Activated CD4-positive, alpha-beta T cell treated with anti-CD3 and anti-CD28 coated beads, Interleukin-2, Interleukin-6, amounts not matched to agents 100 ng/mL and 50 ng/mL, durations not matched to agents 16 hours and 8 hours (primary cell): ENCODE results near the gene SSBP4.

Source experiments
- DNase-seq: peaks from one replicate; pipeline ENCODE4 v3.0.0-alpha.2; 2020

SSBP4 gene

DNA sequence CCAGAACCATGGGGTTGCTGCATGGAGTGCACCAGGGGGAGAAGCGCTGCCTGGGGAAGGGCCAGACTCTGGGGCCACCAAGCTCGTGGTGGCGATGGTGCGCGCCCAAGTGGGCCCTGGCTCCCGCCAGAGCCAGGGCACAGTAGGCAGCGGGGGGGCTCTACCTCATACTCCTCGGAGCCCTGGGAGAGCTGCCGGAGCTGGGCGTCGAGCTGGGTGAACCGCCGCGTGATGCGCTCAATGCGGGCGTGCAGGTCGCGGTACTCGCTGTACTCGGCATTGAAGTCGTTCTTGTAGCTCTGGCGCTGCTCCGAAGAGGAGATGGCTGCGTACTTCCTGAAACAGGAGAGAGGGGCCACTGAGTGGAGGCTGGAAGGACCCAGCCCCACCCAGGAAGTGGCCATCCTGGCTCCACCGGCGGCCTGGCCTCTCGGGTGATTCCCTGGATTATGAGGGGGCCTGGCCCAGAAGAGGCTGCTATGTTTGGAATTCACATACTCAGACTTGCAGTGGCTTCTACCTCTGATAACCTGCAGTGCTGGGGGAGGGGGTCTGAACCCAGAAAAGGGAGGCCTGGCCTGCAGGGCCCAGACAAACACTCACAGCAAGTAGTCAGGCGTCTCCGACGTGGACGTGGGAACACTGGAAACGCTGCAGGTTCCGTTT lies 27.1 kb downstream of the SSBP4 start:
- DNase-seq = no peak

DNA sequence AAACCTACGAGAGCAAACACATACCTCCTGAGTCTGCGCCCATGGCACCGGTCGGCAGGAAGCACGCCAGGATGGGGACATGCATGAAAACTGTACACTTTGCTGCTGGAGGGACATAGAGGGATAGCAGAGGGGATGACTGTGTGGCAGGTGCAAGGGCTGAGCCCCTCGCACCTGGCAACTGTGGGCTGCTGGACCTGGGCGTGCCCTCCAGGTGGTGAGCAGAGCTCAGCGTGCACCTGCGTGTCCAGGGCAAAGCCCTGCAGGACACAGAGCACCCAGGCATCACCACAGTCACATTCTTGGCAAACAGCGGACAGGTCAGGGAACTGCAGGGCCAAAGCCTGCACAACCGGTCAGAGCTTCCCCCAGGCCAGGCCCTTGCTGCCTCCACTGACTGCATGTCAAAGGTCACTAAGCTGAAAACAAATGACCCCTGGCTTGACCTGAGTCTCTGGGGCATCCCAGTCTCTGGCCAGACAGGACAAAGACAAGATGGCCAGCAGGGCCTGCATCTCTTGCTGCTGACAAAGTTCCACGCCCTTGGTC lies 27.7 kb downstream of the SSBP4 start:
- DNase-seq = no peak

DNA sequence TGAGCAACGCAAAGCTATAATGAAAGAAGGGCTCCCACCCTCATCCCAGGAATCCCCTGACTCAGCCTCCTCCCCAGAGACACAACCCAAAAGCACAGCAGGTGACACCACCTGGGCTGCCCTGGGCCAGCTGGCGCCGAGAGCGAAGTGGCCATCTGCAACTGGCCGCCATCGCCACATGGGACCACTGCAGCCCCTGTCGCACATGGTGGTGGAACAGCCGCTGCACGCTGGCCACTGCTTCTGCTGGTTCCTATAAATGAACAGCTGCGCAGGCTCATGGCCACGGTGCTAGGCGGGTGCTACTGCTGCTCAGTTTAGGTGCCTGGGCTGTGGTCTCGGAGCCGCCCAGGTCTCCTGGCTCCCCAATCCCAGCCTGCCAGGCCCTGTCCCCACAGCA lies 30.4 kb downstream of the SSBP4 start:
- DNase-seq = no peak

DNA sequence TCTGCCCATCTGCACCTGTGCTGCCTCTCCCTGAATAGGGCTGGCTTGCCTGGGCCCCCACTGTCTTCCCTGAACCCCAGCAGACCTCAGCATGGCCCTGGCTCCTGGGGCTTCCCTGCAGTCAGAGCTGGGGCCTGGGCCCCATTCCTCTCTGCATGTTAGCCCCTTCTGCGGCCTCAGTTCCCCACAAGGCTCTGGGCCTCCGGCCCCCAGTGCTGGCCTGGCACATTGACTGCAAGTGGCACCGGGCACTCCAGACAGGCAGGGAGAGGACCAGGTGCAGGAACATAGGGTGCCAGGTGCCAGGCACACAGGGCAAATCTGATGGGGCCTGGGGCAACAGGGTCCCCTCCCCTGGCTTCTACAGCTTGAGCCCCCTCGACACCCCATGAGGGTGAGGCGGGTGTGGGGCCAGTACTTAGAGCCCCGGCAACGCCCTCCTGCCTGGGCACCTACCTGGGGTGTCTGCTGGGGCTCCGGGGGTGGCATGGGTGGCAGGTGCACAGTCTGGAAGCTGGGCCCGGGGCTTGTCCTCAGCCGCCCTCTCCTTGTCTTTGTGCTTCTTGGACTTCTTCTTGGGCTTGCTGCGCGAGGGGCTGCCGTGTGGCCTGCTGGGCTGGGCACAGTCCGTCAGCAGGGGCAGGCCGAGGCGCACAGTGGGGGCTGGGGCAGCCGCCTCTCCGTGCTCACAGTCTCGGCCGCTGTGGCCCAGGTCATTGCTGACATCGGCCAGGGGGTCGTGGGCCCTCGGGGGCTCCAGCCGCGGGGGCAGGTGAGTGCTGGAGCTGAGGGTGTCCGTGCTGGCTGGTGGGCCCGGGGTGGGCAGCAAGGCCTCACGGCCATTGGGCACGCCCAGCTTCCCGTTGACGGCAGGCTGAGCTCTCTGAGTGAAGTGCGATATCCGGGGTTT lies 31.1 kb downstream of the SSBP4 start:
- DNase-seq = no peak

DNA sequence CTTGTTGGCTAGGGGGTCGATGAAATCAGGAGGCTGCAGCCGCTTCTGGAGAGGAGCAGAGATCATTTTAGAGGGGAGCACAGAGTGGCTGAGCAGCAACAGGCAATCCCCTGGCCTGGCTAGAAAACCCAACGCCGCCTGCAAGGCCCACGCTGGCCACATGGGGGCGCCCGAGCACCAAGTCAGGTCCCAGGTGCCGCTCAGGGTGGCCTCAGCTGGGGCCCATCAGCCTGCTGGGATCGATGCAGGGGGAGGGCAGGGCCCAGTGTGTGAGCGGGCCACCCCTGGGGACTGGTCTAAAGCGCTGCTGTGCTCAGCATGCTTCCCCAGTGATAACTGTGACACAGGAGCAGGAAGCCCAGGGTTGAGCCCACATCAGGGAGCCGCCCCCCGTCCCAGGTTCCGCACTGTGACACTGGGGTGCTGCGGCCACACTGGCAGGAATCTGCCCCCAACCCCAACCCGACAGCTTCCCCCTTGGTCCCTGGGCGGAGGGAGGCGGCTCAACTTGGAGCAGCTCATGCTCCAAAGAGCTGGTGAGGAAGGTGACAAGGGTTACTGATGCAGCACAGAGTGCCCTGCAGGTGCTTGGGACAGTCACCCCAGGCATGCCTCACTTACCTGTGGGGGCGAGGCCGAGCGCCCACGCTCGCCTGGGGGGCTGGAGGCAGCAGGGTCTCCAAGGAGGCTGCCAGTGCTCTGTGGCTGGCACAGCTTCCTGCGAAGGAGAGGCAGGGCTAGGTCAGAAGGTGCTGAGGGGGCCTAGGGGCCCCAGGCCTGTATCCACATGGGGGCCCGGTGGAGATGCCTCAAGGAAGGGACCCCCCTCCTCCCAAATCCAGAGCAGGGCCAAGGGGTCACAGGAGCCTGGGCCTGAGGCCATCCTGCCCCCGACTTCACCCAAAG lies 32.0 kb downstream of the SSBP4 start:
- peak; percentile 92 for DNase-seq

DNA sequence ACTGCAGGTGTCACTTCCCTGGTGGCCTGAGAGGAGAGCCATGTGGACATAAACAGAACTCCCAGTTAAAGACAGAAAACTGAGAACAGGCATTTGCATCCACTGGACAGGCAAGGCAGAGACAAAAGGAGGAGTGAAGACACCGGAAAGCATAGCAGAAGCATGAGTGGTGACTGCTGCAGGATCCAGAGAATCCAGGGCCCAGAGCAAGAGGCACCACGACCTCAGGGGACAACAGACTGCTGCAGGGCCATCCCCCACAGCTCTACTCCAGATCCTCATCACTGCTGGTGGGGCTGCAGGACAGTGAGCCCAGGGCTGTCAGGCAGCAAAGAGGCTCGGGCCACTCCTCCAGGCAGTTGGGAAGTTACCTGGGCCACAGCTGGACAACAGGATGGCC lies 33.2 kb downstream of the SSBP4 start:
- no peak for DNase-seq

DNA sequence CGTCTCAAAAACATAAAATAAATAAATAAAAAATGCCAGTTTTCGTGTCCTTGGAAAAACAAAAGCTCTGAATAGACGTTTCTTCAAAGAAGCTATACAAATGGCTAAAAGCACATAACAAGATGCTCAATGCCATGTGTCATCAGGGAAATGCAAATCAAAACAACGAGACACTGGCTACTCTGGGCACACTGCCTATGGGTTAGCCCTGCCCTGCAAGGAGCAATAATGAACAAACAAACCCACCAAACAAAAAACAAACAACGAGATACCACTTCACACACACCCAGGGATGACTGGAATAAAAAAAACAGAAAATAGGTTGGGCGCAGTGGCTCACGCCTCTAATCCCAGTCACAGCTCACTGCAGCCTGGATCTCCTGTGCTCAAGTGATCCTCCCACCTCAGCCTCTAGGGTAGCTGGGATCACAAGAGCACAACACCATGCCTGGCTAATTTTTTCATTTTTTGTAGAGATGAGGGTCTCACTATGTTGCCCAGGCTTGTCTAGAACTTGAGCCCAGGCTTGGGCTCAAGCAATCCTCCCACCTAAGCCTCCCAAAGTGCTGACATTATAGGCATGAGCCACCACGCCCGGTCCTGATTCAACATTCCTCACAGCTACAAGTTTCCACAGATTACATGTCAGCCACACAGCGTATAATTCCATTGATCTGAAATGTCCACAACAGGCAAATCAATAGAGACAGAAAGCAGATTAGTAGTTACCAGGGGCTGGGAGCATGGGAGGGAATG lies 34.2 kb downstream of the SSBP4 start:
- no peak for DNase-seq

DNA sequence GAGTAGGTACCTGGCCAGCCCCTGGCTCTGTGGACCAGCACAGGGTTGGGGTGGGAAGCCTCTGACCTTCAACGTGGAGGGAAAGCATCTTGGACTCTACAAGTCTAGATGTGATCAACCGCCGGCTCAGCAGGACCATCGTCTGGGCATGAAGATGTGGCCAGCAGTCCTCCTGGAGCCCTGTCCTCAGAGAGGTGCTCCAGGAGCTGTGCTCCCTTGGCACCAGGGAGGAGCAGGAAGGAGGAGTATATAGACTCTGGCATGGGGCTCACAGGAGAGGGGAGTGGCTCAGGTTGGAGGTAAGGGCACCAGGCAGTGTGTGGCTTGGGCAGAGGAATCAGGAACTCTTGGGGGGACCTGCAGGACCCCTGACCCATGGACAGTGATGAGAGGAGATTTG lies 37.1 kb downstream of the SSBP4 start:
- no peak for DNase-seq

DNA sequence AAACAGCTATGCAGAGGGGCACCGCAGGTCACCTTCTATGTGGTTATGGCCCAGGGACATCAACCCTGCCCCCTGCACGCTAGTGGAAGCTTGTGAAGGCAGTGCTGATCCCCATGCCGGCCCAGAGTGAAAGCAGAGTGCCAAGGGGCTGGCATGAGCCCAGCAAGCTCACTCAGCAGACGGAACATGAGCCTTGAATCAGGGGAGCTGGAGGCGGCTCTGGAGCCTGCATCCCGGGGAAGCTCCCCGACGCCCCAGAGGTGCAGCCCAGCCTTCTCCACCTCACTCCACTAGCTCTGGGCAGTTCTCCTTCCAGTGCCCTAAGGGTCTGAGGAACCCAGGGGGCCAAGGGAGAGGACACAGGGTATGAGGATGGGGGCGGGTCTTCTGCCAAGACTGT lies 37.8 kb downstream of the SSBP4 start:
- DNase-seq = no peak

DNA sequence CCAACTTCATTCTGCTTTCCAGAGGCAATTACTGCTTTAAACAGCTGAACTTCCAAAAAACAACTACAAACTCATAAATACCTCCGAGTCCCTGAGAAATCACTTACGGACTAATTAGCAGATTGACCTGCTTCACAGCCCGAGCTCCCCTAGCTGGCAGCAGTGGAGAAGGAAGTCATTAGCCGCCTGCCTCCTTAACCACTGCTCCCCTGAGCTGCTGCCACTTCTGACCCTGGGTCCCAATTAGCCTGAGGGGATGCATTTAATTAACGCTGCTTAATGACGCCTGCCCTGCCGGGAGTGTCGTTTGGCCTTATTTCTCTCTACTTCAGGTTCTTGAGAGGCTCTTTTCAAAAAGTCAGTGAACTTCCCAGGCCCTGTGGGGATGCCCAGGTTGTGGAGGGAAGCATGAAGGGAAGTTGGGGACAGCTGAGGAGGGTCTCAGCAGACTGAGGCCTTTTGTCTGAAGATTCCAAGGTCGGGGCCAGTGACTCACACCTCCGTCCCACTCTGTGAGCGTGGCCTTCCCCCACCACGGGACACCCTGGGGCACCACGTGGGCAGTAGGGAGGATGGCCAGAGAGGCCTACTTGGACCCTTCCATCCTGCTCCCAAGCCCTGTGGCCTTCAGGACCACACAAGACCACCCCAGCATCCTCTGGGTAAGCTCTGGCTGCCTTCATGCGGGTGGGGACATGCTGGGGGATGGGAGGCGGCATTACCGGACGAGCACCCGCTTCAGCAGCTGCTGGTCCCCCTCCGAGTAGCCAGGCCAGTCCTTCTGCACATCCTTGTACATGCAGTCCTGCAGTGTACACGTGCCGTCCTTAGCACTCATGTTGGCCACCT lies 38.5 kb downstream of the SSBP4 start:
- no peak for DNase-seq

DNA sequence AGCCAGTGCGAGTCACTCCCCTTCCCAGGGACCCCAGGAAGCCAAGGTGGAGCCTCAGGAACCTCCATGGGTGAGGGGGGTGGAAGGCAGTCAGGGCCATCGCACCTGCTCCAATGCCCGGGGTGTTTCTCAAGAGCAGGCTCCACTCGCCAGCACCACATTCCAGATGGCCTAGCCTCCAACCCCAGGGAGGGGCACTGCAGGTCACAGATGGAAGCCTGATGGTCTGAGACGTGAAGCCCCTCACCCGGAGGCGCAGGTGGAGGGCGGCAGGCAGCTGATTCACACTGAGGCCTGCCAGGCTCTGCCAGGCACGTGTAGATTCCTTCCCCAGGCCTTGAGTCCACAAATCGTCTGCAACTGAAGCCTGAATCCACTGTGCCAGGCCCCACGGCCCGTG lies 41.7 kb downstream of the SSBP4 start:
- DNase-seq = no peak

DNA sequence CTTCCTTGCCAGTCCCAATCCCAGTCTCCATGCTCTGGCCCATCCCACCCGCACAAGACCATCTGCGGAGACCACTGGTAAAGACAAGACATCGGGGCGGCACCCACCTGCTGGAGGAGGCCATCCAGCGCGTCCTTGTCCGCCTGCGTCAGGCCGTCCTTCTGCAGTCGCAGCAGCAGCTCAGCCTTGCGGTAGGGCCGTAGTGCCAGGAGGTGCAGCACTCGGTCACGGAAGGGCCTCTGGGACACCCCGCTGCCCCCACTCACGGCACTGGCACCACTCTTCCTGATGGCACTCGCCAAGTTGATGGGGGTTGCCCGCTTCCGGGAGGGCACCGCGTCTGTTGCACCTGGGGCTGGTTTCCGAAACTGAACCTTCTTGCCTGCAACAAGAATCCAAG lies 42.3 kb downstream of the SSBP4 start:
- no peak for DNase-seq

DNA sequence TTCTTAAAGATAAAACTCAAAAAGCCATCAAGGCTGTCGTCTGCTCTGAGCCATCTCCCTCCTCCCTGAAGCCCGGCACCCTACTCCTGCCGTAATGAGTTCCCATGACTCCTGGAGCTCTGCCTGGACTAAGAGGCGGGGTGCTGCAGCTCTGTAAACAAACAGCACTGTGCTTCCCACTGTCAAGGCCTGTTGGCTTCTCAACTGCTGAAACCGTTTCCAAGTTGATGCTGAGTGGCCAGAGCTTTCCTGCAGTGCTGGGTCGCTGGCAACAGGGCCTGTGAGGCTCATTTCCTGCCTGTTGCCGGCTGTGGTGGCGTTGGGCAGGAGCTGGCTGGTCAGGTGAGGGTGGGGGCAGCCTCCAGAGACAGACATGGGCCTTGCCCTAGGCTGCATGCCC lies 45.4 kb downstream of the SSBP4 start:
- no peak for DNase-seq

DNA sequence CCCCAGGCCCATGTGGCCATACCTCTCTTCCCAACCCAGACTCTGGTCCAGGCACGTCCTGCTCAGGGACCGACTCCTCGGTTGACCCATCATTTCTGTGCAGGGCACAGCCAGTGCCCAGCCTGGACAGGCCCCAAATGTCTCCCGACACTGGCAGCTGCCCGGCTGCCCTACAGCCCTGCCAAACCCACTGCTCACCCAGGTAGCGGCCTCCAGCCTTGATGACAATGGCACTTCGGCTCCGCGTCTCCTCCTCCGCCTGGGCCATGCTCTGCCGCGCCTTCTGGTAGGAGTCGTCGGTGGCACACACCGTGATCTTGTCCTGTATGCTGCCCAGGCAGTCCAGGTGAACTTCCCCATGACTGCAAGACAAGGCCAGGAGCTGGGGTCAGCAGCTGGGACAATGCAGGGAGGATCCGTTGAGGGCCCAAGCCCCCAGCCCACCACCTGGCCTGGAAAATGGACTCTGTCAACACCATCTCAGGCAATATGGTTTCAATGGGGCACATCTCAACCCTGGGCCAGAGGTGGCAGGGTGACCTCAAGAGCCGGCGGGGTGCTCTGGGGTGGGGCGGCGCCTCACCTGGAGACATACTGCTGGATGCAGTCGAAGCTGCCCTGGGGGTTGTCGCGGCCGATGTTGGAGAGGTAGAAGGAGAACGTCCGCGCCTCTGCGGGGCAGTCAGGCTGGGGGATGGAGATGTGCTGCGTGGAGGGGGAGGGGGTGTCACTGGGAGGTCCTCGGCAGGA lies 46.2 kb downstream of the SSBP4 start:
- DNase-seq = no peak

DNA sequence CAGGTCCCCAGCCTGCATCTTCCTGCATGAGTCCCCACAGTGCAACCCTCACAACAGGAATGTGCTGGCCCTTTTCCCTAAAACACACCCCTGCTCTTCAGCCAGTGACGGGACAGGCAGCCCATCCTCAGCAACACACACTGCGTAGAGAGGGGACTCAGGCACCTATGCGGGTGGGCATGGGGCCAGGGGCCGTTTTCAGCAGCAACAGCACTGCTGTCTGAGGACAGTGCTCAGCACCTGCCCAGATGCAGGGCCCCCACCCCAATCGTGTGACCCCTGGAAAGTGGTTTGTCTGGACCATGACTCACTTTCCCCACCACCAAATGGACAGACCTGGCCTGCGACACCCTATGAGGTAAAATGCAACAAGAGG lies 46.8 kb downstream of the SSBP4 start:
- no peak for DNase-seq

DNA sequence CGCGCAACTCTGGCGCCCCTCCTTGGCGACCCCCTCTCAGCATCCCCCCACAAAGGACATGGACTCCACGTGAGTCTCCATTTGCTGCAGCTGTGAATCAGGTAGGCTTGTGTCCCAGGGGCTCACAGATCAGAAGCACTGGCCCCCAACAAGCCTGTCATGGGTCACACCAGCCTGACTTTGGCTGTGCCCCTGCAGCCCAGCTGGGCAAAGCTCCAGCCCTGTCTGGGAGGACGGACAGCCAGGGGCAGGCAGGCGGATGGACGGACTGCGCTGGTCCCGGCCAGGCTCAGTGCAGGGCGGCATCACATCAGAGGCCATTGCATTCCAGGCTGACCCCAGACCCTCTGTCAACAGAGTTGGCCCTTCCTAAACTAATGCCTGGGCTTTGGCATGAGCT lies 47.2 kb downstream of the SSBP4 start:
- DNase-seq = no peak

DNA sequence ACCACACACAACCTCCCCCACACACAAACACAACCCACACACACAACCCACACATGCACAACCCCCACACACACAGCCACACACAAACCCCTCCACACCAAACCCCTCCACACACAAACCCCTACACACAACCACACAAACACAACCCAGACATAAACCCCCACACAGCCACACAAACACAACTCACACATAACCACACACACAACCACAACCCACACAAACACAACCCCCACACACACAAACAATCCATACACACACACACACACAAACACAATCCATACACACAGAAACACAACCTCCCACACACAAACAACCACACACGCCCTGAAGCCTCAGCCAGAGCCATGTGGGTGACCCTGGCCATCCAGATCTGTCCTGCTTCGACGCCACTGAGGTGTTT lies 48.8 kb downstream of the SSBP4 start:
- DNase-seq = no peak

DNA sequence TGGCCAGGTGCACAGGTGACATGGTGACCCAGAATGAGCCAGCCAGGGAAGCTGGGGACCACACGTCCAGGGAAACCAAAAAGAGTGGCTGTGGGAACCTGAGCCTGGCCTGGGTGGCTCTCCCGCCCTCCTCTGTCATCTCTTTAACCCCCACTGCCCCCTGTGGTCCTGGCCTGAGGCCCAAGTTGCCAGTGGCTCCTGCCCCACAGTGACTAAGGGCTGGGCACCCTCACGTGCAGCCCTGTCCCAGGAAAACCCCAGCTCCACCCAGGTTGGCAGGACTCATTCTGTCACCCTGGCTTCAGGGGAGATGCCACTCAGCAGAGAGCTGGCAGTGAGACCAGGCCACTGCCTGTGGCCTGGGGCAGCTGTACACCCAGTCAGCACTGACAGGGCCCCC lies 49.3 kb downstream of the SSBP4 start:
- DNase-seq = no peak

DNA sequence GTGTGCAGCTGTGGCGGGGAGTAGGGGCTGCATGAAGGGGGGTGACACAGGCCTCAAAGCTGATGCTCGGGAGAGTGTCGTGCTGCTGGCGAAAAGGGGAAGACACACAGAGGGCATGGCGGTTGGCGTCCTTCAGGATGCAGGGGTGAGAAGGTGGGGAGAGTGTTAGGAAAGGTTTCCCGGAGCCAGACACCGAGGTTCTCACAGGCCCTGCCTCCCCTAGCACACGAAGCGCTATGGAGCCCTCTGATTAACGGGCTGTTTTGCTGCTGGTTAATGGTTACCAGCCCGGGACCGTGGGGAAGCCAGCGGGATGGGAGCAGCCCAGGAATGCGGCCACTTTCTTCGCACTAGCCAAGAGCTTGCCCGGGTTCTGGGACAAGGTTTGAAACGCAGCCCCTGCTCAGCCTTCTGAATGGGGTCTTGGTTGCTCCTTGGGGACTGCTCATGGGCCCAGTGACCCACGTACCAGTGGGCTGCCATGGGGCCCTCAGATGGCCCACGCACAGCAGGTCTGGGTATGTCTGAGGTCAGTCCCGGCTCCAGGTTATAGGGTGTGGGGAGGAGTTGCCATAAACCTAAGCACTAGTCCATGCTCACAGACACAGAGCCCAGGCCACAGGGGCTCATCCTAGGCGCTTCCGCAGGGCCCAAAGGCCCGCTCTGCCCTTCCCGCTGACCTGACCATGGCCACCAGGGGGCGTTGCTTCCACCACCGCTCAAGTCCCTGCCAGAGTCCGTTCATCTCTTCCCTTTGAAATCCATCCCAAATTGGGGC lies 50.1 kb downstream of the SSBP4 start:
- DNase-seq = peak; percentile 66

DNA sequence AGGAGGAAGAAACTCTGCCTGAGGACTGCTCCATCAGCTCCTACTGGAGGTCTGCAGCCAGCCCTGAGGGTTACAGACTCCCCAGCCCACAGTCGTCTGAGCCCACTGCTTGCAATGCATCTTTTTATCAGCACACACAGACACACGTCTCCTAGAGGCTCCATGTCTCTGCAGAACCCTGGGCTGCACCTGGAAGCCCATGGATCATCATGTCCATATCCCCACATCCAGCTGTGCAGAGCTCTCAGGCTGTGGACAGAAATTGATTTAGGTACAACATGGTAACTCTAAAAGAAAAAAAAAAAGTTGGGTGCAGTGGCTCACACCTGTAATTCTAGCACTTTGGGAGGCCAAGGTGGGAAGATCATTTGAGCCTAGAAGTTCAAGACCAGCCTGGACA lies 51.6 kb downstream of the SSBP4 start:
- no peak for DNase-seq
